Heart left ventricle (tissue), 13 donors: ENCODE data around the gene CLHC1.

Experiments used
- POLR2A ChIP-seq, 2 donors: fragments of 450-650 bp; IDR thresholded peaks; one replicate each; pipeline ENCODE4 v1.6.1; 2017; ENCODE audit warnings: antibody characterized with exemption in 2 of 2, mild to moderate bottlenecking in 2 of 2, moderate library complexity in 2 of 2
- TF ChIP-seq, protein P1 (sequence below), 12 donors: fragments of 200-600 bp; sonication (generic) in 4 of 12; IDR thresholded peaks; one replicate each; pipeline versions ENCODE4 v1.5.0 to v1.8.0; 2018 to 2022; ENCODE audit warnings: antibody characterized with exemption in 12 of 12, mild to moderate bottlenecking in 5 of 12
- donor health status: ischemic (EF 13 %, LVEDD 7.1; RV severe dilation, severe dysfunction).
- donor health status: DM: no; HTN: yes; CAD: no.
- donor health status: DM: no; HTN: no; CAD: no.
- donor health status: ischemic (EF 25% LVEDD 6.9; RV normal size, moderate dysfunction).
- donor health status: ischemic (EF 25% LVEDD 5.7; RV mildly dilated, moderate dysfunction).
- donor health status: ischemic (EF 35%, LVEDD 5.7; RV mildly dilated, moderate dysfunction).
- donor health status: nonischemic (EF 11% LVEDD 7.7; RV severe dilation, severe dysfunction).
- donor health status: DM: yes; HTN: yes; CAD: no.
- donor health status: PGD.
- donor health status: ischemic (EF 29% LVEDD 5.4; RV normal size, mild dysfunction).
- donor health status: nonischemic (EF 23%, LVEDD 6.1; RV moderate dilation, normal function).

DNA sequence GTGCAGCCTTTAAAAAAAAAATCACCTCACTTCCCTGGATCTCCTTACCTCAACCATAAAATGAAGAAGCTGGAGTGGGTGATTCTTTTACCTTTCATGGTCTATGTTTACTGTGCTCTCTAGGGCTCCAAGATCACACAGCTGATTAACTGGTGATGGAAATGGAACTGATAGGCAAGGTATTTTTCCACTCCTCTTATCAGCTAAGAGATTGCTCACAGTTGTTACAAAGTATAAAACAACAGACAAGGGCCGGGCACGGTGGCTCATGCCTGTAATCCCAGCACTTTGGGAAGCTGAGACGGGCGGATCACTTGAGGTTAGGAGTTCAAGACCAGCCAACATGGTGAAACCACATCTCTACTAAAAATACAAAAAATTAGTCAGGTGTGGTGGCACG lies 14.9 kb upstream of the CLHC1 start:
- TF ChIP-seq, protein P1, sequence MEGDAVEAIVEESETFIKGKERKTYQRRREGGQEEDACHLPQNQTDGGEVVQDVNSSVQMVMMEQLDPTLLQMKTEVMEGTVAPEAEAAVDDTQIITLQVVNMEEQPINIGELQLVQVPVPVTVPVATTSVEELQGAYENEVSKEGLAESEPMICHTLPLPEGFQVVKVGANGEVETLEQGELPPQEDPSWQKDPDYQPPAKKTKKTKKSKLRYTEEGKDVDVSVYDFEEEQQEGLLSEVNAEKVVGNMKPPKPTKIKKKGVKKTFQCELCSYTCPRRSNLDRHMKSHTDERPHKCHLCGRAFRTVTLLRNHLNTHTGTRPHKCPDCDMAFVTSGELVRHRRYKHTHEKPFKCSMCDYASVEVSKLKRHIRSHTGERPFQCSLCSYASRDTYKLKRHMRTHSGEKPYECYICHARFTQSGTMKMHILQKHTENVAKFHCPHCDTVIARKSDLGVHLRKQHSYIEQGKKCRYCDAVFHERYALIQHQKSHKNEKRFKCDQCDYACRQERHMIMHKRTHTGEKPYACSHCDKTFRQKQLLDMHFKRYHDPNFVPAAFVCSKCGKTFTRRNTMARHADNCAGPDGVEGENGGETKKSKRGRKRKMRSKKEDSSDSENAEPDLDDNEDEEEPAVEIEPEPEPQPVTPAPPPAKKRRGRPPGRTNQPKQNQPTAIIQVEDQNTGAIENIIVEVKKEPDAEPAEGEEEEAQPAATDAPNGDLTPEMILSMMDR (IDR thresholded peaks at IDR 0.05): no peak
- TF ChIP-seq POLR2A (IDR thresholded peaks at IDR 0.05): no peak
